Karpas-422 (cell line): ENCODE measurements around the gene LHX5. TPM values are rescaled to one million over a fixed set of nuclear protein-coding genes. Genes with fewer than 3 reads are reported as not detected.

Experiments
- DNase-seq: peaks from one replicate; pipeline ENCODE4 v3.0.0-alpha.2; 2015
- H2AFZ ChIP-seq: fragments of 200-600 bp; sonication (generic); 2 replicates; pipeline ENCODE4 v1.6.1; 2014; ENCODE audit warnings: antibody characterized with exemption, low read length, mixed read lengths
- H3K27ac ChIP-seq: fragments of 200-600 bp; sonication (generic); 2 replicates; pipeline ENCODE4 v1.5.1; 2014; ENCODE audit warnings: mild to moderate bottlenecking, low read length, moderate library complexity
- H3K27me3 ChIP-seq: fragments of 200-600 bp; sonication (generic); 2 replicates; pipeline ENCODE4 v1.6.1; 2014; ENCODE audit warnings: low read length, mixed read lengths
- H3K36me3 ChIP-seq: fragments of 200-600 bp; sonication (generic); 2 replicates; pipeline ENCODE4 v1.6.1; 2014; ENCODE audit warnings: low read length, mixed read lengths; ENCODE audit not compliant: insufficient read depth
- H3K4me1 ChIP-seq: fragments of 200-600 bp; sonication (generic); 2 replicates; pipeline ENCODE4 v1.6.1; 2014; ENCODE audit warnings: mild to moderate bottlenecking, low read length, mixed read lengths
- H3K4me2 ChIP-seq: fragments of 200-600 bp; sonication (generic); 2 replicates; pipeline ENCODE4 v1.6.1; 2014; ENCODE audit warnings: low read length, low read depth, mild to moderate bottlenecking; ENCODE audit not compliant: poor library complexity, severe bottlenecking
- H3K4me3 ChIP-seq: fragments of 200-600 bp; sonication (generic); 2 replicates; pipeline ENCODE4 v1.5.1; 2014; ENCODE audit warnings: mild to moderate bottlenecking, antibody characterized with exemption, low read length, mixed read lengths
- H3K79me2 ChIP-seq: fragments of 200-600 bp; sonication (generic); 2 replicates; pipeline ENCODE4 v1.6.1; 2014; ENCODE audit warnings: mild to moderate bottlenecking, low read length, mixed read lengths
- H3K9ac ChIP-seq: fragments of 200-600 bp; sonication (generic); 2 replicates; pipeline ENCODE4 v1.6.0; 2014; ENCODE audit warnings: low read length
- H3K9me2 ChIP-seq: fragments of 200-600 bp; sonication (generic), shearing (Covaris generic); replicated peaks from 2 replicates; pipeline ENCODE4 v1.6.0; 2014; ENCODE audit warnings: mild to moderate bottlenecking, low read length, moderate library complexity; ENCODE audit not compliant: insufficient read depth
- H3K9me3 ChIP-seq: fragments of 300-700, 200-600 bp; sonication (generic); 2 replicates; pipeline ENCODE4 v1.6.1; 2014; ENCODE audit warnings: low read length, mixed read lengths
- H4K20me1 ChIP-seq: fragments of 200-600 bp; sonication (generic); 2 replicates; pipeline ENCODE4 v1.6.1; 2014; ENCODE audit warnings: mild to moderate bottlenecking, antibody characterized with exemption, low read length, low read depth; ENCODE audit not compliant: insufficient read depth
- total RNA-seq: library from RNA; depleted of rRNA; stranded (reverse); fragments of >200 nt; shearing (Covaris generic); gene quantifications from 2 replicates; pipeline ENCODE4 v1.2.3, GENCODE V29; 2014; ENCODE audit warnings: low replicate concordance; rRNA removed

Gene LHX5
- total RNA-seq, 1 experiment from 2014 or later = not detected

DNA sequence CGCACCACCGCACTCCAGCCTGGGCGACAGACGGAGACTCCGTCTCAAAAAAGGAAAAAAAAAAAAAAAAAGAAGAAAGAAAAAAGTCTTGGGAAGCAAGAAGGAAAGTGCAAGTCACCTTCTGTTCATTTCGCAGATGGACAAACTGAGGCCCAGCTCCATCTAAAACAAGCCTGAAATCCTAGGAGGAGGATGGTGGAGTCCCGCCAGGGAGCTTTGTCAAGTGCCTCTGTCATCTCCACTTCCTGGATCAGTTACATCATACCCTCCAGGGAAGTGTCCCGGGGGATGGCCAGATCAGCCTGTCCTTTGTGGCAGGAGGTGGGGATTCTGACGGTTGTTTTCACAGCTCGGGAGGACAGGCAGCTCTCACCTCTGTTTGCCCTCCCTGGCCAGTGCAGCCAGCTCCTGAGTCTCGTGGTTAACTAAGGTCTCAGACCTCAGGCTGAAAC, 58.2 kb downstream of the LHX5 start:
- Histone ChIP-seq H4K20me1 (no peaks in the 10 kb centered on the region), H3K27ac (no peak overlapping the region), H3K4me2 (no peak overlapping the region), H3K79me2 (no peaks in the 10 kb centered on the region), H3K9me2 (no peaks in the 10 kb centered on the region), H3K4me3 (no peak overlapping the region), H3K36me3 (no peaks in the 10 kb centered on the region), H3K9me3 (no peaks in the 10 kb centered on the region), H2AFZ (no peak overlapping the region), H3K4me1 (peaks cover 2% of the 10 kb centered on the region; the same call in 1 of the 2 replicates), H3K27me3 (no peaks in the 10 kb centered on the region), H3K9ac (no peak overlapping the region)
- DNase-seq = no peak

Other genes starting within 250 kb of the LHX5 start
- gene SLC8B1, start 136.8 kb downstream of the LHX5 start, total RNA-seq = 5.9 and 9.0 TPM in 2 replicates
- gene PLBD2, start 113.3 kb downstream of the LHX5 start, total RNA-seq = 6.5 and 11.8 TPM in 2 replicates
- gene SDS, start 68.0 kb downstream of the LHX5 start, total RNA-seq = not detected in 2 replicates
- not detected in 2 replicates for gene SDSL, start 49.5 kb downstream of the LHX5 start, total RNA-seq